GM21360 (cell line): ENCODE data around the gene RAMAC.
"Not testable (repeated sequence)": the region's sequence is repeated elsewhere in the genome, so short reads cannot be mapped to it uniquely, and the experiment has no call there.

ENCODE experiments used
- ATAC-seq: cut with Tn5 transposase; IDR thresholded peaks from one replicate; pipeline ENCODE4 v1.9.1; 2021; ENCODE audit warnings: mild to moderate bottlenecking, moderate library complexity; ENCODE audit not compliant: unreplicated experiment

RAMAC gene

DNA sequence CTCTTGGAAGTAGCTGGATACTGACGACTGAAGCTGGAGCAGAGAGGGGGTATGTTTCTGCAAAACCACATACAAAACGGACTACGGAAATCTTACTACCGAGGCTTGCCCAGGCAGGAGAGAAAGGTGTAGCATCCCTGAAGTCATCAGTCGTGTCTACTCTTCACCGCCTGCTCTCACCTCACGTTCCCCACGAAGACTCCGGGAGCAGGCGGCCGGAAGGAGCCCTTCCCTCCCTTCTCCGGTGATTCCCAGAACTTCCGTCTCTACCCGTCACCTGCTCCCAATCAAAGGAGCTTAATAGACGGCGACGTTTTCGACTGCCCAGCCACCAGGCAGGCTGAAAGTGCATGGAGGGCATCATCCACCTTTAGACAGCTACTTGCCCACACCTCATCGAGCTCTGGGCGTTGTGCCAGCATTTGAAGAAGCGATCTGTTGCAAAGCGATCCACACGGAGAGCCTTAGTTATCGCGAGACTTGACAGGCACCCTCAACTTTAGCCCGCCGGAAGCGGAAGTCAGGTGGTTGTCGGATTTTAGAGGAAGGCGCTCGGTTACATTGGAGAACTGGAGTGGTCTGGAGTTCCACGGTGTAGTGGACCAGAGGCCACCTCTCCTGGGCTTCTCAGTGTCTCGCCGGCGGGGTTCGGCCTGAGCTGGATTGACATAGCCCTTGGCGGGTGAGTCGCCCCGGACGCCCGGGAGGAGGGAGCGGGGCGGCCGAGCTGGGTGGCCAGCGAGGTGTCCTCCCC lies at the start of gene RAMAC:
RAMAC (plus strand) TSS at position 523 of the 754 bp plus-strand sequence. CDS start 2,809 bp downstream, outside the sequence.
- peak; percentile 94 for ATAC-seq

DNA sequence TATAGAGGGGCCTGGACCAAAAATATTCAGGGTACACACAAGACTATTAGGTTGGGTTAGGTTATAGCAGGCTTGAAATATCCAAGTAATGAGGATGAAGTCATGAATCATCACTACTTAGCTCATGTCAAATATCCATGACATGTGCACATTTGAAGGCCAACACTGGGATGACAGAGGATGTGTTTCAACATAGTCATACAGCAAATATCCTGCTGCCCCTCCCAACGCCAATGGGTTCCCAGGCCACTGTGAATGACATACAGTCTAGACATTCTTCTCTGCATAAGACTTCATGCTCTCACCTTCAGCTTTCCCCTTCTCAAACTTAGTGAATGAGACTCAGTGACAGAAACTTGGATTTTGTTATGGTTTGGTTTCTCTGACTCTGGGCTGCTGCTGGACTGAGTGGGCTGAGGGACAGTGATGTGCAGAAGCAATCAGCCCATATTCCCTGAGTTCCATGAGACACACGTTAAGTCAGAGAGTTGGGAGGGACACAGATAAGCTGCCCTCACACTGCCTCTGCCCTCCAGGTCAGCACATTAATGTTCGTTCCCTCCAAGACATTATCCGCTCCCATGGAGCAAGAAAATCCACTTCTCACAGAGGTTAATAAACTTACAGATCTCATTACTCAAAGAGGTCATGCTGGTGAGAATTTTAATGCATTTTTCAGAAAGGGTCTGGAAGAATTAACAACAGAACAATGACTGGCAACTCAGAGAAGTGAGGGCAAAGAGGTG lies 48.9 kb upstream of the RAMAC start:
- no peak for ATAC-seq

DNA sequence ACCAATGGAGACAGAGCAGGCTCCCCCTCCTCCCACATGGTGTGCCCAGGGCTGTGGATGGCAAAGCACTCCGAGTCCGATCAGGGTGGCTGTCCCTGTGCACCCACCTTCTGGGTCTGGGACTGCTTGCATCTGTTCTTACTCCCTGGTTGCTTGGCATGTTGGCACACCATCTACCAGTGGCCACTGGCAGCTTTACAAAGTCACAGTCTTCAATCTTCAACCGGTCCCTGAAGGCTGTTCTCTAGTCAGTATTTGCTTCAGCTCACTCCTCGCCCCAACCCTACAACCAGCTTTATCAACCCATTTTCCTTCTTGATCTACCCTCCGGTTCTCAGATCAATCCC lies 48.3 kb upstream of the RAMAC start:
- ATAC-seq = no peak

DNA sequence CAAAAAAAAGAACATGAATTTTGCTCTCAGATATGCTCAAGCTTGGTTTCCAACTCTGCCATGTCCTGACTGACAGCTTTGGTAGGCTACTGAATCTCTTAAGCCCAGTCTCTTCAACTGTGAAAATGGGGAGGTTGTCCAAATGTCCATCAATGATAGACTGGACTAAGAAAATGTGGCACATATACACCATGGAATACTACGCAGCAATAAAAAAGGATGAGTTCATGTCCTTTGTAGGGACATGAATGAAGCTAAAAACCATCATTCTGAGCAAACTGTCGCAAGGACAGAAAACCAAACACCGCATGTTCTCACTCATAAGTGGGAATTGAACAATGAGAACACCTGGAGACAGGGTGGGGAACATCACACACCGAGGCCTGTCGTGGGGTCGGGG lies 46.3 kb upstream of the RAMAC start:
- ATAC-seq = not testable (repeated sequence)

DNA sequence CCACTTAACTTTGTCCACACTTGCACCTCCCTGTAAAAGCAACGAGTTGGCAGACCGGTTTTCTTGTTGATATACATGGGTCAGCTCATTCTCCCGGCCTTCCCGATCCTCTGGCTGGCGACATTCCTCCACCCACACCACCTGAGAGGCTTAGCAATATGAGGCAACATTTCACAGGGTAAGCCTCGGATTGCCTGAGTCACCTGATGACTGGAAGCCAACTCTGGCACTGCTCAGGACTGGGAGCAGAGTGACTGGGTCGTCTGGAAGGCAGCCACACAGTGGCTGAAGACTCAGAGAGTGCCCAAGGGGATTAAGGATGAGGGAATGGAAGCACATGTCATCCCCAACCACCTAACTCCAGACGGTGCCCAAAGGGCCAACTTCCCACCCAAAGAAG lies 43.3 kb upstream of the RAMAC start:
- no peak for ATAC-seq

DNA sequence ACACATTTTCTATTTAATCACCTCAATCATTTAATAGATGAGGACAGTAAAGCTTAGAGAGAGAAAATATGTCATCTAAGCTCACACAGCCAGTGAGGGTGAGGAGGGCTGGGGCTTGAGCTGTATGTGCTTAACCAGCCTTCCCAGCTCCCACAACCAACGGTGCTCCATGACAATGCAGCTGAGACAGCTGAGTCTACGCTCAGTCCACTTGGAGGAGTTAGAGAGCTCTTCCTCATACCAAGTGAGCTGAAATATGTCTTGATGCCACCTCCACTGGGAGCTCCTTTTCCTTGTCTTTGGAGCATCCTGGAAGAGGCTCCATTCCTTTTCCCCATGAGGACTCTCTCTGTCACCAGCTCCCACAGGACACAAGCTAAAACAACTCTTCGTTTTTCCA lies 42.8 kb upstream of the RAMAC start:
- ATAC-seq = no peak

DNA sequence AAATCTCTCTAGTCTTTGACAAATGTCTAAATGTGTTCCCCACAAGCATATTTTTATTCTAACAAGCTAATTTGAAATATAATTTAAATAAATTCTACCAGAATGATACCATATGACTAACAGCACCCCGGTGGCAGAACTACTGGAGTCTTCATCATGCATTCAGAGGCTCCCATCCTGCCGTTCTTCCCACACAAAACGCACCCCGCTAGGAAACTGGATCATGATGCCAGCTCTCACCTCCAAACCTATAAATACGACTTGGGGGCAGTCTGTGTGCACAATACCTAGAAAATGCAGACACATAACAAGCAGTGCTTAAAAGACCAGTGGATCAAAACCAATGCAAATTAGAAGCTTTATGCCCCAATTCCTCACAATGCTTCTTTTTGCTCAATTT lies 42.0 kb upstream of the RAMAC start:
- no peak for ATAC-seq

DNA sequence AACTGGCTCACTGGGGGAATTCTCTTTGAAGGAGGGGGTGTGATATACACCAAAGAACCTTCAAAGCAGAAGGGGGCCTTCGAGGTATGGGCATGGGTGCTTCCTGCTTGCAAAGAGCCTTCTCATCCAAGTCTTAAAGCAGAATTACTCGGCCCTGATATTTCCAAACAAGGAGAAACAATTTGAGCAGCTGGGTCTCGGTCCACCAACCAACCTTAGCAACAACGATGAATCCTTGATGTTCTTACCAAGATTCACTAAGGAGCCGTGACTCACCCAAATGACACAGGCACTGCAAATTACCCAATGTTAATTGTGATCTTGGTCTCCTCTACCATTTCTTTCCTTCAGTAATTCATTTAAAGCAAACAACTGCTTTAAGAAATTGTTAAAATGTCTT lies 41.2 kb upstream of the RAMAC start:
- no peak for ATAC-seq

DNA sequence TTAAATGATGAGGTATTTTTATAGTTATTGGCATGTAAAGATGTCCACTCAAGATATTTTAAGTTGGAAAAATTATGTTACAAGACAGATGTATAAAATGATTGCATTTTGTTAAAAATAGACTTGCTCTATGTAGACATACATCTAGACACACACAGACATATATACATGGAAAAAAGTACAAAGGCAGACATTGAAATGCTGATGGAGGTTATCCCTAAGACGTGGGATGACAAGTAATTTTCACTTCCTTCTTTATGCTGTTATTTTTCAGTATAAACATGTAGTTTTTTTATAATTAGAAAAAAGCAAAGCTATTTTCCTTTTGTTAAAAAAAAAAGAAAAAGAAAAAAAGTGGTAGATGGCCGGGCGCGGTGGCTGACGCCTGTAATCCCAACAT lies 40.7 kb upstream of the RAMAC start:
- ATAC-seq = no peak

DNA sequence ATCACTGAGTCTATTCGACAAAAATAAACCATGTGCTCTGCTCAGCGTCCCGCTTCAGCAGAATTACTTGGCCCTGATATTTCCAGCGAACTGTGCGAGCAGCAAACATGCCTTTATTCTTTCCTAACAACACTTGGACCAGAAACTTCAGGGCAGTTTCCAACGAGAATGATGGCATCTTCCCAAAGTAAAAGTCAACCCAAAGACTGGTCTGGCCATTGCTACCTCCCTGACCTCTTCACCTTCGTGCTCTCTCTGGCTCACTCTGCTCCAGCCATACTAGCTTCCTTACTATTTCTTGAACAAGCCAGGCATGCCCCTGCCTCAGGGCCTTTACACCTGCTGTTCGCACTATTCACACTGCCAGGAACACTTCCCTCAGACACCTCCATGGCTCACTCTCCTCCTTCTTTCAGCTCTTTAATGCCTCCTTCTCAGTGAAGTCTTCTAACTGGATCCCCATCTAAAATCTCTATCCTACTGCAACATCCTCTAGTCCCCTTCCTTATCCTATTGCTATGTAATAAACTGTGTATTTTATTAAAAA lies 39.8 kb upstream of the RAMAC start:
- no peak for ATAC-seq

DNA sequence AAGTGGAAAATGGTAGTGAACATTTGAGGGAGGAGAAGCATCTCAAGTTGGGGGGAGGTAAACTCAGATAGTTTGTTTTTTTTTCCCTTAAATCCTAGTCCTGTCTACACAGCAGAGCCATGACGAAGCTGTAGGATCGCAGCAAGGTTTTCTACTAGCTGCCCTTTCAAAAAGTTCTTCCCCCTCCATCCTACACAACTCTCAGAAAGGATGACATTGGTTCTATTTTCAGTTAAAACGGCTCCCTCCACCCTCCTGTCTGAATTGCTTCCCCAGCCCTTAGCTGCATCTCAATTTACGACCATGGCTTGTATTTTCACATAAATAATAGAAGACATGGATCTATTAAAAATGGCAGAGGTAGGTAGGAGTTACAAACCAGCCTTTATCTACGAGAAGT lies 35.7 kb upstream of the RAMAC start:
- no peak for ATAC-seq

DNA sequence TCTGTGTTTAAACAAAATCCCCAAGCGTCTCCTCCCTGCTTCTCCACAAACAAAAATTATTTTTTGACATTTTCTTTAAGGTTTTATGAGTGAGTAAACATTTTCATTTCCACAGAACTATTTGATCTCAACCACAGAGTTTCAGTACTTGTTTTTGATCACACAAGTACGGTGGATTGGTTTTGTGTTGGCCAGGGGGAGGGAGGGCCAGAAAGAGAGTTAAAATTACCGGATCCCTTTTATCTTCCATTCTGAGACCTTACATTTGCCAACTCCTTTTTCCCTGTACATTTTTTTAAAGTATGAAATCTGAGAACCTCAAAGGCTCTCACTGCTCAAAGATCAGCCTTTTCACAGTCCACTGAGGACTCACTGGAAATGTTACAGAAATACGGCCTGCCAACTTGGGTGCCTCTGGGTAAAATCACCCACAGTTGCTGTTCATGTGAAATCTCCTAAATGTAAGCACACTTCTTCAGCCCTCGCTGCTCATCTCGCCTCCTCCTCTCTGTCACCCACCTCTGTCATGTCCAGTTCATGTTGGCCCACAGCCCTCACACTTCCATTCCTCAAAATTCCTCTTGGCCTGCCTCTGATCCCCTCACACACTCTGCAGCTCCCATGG lies 35.2 kb upstream of the RAMAC start:
- ATAC-seq = peak; percentile 62

DNA sequence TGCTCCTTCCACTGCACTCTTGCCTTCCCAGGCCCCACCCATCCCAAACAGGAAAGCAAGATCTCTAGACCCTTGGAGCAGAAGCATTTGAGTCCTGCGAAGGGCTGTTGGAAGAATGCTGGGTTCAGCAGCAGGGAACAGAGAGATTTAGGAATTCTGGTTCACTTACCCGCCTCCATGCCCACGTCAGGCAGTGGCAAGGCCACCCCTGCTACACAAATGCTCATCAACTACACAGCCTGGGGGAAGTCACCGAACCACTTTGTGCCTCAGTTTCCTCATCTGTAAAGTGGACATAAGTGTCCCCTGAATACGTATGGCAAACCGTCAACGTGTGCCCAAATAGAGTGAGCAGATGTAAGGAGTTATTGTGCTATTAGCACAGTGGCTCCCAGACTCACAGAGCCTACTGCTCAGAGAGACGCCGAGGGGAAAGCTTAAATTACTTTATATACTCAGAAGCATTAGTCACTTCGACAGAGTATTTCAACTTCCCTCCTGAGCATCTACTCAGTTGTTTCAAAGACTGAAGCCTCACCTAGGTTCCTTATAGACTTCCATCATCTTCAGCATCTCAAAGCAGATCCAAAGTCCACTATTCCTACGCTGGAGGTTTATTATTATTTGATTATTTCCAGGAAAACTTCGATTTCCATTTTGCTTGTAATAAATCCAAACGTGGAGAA lies 34.4 kb upstream of the RAMAC start:
- no peak for ATAC-seq

DNA sequence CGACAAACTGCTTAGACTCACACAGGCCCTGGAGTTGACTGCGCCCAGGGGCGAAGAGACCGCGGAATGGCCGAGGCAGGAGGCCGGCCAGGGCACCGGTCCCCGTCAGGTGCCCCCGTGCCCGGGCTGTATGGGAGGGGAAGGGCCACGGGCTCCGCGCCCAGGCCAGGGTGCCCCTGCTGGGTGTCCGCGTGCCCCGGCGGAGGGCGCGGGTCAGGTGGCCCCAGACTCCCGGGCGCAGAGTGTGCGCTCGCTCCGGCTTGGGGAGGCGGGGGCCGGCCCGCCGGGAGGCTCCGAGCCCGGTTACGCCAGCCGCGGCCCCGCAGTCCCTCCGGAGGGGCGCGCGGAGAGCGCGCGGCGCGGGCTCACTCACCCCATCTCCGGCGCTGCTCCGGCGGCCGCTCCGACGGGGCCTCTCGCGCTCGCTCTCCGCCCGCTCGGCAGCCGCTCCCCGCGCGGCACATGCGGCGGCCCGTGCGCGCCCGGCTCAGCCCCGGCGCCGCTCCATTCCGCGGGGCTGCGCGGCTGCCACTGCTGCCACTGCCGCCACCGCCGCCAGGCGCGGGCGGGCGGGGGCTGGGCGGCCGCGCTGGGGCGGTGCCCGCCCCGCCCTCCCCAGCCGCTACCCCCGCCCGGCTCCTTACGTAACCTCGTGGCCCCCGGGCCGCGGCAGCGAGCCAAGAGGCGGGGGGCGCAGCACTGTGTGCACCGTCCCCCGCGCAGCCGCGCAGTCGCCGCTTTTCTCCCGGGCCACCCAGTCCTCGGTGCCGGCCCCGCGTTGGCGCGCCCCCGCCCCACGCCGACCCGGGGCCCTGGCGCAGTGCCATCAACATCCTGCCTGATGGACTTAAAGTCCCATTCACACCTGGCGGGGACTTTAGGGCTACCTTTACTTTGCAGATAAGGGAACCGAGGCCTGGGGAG lies 33.6 kb upstream of the RAMAC start, which contains the start of gene HOMER2:
HOMER2 (minus strand) TSS at position 563 of the 924 bp plus-strand sequence; CDS start at position 378, 185 bp downstream.
- no peak for ATAC-seq

DNA sequence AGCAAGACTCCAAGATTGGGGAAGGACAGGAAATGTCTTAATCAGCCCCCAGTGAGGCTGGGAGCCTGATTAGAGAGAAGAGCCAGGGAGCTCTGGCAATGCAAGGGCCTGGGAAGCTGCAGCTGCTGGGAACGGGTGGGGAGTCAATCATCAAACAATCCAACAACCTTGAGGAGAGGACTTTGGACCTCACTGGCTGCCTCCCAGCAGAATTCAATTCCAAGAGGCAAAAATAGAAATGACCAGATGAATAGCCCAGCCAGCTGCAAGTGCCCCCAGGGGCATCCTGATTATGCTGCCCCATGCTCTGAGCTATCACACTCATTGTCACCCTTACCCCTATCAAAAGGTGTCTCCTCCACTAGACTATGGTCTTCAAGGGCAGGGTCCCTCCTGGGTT lies 27.4 kb upstream of the RAMAC start:
- ATAC-seq = no peak

DNA sequence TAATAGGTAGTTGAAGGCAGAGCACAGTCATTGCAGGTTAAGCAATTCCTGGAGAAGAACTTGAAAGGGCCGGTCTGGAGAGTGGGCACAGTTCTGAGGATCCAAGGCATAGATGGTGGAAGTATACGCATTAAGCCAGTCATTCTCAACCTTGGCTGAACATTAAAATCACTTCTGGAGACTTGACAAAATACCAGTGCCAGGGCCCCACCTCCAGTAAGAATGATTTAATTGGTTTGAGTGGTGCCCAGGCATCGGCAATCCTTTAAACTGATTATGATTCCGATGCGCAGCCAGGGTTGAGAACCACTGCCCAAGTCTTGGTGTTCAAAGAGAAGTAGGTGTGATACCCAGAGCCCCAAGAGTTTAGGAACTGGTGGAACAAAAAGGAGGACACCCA lies 26.6 kb upstream of the RAMAC start:
- ATAC-seq = no peak

DNA sequence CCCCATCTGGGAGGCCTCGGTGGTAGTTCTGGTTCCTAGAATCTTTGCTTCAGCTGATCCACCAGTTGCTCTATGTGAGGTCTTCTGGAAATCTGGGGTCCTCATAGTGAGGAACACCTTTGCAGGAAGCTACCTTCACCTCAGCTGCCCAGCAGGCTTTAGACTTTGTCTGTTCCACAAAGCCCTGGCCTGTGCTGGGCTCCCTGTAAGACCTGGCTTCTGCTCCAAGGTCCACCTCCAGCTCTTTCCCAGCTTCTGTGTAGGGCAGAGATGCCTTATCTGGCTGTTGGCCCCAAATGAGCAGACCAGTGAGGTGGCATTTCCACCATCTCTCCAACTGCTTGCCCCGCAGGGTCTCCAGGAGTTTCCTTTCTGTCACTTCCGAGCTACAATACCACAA lies 25.2 kb upstream of the RAMAC start:
- ATAC-seq = no peak

DNA sequence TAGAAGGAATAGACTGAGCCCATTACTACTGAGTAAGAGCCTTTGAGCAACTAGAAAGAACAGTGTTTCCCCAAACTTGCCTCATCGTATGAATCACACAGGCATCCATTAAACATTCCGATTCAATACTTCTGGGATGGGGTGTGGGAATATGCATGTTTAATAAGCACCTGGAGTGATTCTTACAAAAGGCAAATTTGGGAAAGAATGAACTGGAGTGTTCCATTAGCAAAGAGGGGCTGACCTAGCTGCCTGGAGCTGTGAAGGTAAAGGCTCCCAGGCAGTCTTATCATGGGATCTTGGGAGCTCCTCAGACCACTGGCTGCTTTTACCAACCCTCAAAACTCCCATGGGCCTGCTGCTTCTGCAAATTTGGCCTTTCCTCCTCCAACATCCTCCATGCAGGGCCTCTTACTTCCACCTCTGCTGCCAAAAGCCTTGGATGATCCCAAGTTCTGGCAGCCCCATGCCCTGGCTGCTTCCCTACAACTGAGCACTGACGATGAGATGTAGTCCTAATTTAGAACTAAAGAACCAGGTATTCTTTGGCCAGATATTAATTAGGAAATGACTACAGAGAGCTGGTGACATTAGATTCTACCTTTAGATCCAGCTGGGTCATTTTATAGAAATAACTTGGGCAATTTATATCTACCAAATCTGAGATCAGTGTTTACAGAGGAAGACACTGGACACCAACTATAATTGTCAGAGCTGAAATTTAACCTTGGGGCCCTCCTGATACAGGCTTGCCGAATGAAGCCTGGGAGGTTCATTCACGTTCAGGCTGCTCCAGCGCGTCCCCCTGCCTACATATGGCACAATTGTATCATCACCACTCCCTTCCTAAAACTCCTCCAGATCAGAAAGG lies 22.3 kb upstream of the RAMAC start:
- no peak for ATAC-seq

DNA sequence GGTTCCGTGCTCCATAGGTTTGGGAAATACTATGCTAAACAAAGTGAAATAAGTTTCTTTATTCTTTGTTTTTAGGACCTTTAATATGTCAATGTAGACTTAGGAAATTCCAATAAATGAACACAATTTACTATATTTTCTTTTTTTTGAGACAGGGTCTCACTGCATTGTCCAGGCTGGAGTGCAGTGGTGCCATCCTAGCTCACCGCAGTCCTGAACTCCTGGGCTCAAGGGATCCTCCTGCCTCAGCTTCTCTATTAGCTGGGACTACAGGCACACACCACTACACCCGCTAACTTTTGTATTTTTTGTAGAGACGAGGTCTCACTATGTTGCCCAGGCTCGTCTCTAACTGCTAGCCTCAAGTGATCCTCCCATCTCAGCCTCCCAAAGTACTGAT lies 21.1 kb upstream of the RAMAC start:
- ATAC-seq = no peak
